ENCODE results near the gene CHAF1A. TPM values are rescaled to one million over a fixed set of nuclear protein-coding genes. Genes with fewer than 3 reads are reported as not detected.

CHAF1A gene
- total RNA-seq, 2 donors from 2014 or later, result 6.0 to 9.5 TPM

DNA sequence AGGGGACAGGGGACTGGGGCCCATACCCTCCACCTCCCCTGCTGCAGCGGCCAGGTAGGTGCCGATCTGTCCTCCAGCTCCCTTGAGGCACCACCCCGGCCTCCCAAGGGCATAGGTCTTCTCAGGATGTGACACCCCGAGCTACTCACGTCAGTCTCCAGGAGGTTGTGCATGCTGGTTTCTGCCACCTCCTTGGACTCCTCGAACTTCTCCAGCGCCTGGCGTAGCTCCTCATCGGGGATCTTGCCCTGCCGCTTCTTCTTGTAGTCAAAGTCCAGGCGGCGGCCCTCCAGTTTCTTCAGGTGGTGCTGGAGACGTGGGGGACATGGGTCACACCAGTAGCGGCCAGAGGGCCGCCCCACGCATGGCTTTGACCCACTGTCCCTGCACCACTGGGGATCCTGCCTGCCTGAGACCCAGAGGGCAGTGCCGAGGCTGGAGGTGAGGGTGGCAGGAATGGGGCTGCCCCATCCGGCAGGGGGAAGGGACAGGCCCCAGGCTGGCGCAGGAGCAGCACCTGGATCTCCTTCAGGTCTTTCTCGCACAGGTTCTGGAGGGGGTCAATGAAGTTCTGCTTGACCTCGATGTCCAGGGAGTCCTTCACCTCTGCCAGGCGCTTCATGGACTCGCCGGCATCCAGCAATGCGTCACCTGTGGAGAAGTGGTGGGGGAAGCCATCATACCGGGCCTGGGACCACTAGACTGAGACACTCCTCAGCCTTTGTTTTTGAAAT is 38.7 kb upstream of the CHAF1A start:
- no peak for DNase-seq (ENCODE audit: low spot score)
- intact Hi-C loops (cut with DNase I), result loop anchor here in 1 of 2 donors (5.0 kb wide), 1 partner anchor 34 kb away; no protein-coding TSS in a partner anchor

DNA sequence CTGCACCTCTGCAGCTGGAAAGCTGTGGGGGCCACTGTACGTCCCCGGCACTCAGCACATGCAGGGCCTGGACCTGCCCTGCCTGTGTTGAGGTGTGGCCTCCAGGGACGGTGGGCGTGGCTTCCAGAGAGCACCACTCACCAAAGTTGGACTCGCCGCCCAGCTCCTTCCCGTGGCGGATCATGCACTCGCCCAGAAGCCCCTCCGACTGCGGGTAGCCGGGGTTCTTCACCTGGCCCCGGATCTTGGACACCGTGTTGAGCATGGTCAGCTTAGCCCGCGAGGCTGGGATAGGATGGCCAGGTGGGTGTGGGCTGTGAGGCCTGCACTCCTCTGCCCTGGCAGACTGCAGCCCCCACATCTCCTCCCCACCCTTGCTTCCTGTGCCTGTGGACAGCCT is 37.1 kb upstream of the CHAF1A start:
- DNase-seq (ENCODE audit: low spot score), result no peak
- intact Hi-C loops (cut with DNase I), result no loop called here

DNA sequence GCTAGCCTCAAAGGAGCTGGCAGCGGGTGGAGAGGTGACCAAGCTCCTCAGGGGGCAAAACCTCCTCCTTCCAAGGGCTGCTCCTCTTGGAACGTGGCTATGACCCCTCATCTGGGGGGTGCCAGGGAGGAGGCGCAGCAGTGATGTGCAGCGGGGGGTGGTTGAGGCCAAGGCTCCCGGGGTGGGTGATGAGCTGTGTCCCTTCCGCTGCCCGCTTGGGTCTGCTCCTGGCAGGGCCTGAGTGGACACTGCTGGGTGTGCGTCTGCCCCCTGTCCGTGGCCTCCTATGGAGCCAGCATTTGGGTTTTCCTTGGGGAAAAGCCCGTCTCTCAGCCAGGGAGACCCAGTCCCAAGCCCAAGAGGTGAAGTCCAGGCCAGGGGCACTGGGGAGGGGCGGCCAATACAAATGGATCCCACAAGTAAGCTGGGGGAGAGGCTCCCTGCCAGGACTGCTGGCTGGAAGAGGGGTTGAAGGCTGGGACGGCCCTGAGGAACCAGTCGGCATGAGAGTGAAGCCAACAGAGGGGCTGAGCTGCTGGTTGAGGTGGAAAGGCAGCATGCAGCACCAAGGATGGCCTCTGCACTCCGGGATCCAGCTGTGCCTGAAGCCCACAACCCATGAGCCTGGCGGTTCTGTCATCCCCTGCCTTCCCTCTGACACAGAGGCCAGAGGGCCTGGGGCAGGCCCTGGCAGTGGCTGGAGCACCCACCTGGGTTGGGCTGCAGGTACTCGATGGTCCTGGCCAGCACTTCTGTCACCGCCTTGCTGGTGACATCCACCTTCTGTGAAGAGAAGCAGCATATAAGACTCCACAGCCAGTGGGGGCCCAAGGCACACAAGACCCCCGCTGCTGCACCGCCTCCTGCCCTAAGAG is 36.4 kb upstream of the CHAF1A start:
- peak; percentile 70 for DNase-seq (ENCODE audit: low spot score)
- intact Hi-C loops (cut with DNase I), result no loop called here

DNA sequence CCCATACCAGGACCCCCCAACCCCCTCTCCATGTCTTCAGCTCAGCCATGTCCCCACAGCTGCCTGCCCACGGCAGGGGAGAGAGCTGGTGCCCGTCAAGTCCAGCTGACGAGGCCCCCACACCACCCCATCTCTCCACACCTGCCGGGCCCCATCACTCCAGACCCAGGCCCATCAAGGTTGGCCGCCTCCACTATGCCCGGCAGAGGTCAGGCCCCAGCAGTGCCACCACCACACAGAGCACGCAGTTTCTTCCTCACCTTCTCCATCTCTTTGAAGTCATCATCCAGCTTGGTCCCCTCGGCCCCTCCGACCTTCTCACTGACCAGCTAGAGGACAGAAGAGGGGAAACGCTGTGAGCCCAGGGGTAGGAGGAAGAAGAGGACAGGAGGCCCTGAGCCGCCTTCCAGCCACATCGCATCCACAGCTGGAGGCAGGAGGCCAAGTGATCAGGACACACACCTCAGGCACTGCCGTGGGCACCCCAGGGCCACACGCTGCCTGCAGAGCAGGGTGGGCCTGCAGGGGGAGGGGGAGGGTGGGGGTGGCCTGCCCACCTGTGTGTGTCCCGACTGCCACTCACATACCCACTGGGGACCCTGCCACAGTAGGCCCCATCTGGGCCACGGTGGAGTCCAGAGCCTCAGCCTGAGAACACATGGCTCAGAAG is 35.6 kb upstream of the CHAF1A start:
- peak; percentile 77 for DNase-seq (ENCODE audit: low spot score)
- intact Hi-C loops (cut with DNase I), result no loop called here

DNA sequence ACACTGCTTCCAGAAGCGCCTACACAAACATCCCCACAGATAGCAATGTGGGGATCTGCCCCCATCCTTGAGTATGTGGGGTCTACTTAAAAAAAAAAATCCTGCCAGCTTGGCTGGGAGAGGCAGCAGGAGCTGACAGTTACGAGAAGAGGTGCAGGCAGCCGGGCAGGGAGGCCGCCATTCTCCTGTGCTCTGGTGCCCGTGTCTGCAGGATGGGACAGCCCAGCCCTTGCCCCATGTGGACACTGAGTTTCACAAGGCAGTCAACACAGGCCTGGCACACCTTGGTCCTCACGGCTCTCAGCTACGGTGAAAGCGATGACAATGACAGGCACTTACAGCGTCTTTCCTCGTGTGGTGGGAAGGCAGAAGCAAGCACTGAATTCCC is 35.1 kb upstream of the CHAF1A start:
- no peak for DNase-seq (ENCODE audit: low spot score)
- intact Hi-C loops (cut with DNase I), result no loop called here

DNA sequence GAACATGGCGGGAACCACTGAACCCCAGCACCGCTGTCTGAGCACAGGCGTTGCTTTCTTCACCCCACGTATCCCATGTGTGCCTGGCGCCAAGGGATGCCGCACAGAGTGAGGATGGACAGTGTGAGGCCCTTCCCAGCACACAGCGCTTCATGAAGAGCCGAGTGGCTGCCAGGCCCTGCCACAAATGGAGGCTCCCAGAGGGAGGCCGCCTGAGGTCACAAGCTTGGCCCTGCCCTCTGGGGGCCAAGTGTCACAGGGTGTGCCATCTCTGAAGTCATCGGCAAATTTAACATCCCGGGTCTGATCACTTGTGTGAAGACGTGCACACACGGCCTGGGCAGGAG is 34.7 kb upstream of the CHAF1A start:
- peak; percentile 79 for DNase-seq (ENCODE audit: low spot score)
- intact Hi-C loops (cut with DNase I), result no loop called here

DNA sequence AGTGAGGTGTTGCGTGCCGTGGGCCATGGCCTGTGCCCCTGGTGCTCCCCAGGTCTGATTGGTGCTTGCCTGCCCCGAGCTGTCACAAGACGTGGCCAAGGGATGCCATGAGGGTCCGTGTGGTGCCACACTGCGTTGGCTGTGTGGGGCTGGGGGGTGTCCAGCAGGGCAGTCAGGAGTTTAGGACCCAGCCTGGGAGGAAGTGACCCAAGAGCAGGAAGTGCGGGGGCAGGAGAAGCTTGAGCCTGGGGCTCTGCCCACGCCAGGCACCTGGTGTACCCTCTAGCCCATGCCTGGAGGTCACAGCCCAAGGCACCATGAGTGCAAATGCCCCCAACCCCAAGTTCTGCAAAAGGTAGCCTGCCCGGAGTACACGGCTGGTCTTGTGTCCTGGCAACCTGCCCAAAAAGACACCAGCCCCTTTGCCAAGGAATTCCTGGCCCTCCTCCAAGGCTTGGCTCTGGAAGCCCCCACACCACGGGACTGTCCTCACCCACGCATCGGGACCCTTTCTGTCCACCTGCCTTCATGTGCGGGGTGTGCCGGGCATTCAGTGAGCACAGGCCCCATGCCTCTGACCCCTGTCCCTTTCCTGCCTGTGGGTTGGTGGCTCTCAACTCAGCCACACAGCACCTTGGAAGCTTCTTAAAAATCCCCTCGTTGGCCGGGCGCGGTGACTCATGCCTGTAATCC is 34.2 kb upstream of the CHAF1A start:
- DNase-seq (ENCODE audit: low spot score), result peak; percentile 78
- intact Hi-C loops (cut with DNase I), result no loop called here

DNA sequence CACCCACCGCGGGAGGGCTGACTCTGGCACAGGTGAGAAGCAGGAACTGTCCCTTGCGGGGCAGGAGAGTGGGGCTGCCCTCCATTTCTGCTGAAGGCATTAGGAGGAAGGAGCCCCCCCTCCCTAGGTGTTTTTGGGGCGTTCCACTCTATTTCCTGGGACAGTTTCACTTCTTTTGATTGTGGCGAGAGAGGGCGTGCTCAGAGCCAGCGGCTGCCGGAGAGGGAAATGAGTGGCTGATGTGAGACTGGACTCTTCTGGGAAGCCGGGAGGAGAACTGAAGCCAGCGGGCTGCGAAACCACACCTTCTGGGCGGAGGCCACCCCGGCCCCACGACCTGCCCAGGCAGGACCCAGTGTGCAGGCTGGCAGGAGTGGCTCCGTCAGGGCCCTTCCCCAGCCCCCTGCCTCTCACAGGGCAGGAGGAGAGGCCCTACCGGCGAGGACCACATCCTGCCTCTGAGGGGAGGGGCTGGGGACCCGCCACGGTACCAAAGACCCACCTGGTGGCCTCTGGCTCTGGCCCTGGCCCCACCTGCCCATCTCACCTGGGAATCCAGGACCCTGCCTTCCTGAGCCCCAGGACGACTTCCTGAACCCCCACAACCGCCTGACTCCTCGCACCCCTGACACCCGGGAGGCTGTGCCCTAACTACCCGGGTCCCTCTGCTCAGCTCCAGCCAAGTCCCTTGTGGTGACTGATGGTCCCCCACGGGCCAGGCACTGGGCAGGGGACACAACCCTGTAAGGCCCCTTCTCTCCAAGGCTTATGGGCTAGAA is 33.1 kb upstream of the CHAF1A start:
- intact Hi-C loops (cut with DNase I), result no loop called here
- DNase-seq (ENCODE audit: low spot score), result peak; percentile 91

DNA sequence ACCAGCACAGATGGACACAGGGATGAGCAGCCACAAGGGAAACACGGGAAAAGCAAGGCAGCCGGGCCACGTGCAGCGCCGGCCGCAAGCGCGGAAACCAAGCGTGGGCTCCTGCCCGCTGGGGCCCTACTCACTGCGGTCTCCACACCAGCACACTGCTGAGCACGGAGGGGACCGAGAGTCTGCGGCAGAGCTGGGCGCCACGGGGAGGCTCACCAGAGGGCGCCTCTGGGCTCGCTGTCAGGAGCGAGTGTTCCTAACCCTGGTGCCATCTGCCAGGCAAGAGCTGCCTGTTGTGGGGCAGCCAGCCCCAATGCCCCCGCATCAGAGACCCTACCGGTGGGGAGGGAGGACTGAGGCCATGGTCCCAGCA is 32.6 kb upstream of the CHAF1A start:
- peak; percentile 88 for DNase-seq (ENCODE audit: low spot score)

DNA sequence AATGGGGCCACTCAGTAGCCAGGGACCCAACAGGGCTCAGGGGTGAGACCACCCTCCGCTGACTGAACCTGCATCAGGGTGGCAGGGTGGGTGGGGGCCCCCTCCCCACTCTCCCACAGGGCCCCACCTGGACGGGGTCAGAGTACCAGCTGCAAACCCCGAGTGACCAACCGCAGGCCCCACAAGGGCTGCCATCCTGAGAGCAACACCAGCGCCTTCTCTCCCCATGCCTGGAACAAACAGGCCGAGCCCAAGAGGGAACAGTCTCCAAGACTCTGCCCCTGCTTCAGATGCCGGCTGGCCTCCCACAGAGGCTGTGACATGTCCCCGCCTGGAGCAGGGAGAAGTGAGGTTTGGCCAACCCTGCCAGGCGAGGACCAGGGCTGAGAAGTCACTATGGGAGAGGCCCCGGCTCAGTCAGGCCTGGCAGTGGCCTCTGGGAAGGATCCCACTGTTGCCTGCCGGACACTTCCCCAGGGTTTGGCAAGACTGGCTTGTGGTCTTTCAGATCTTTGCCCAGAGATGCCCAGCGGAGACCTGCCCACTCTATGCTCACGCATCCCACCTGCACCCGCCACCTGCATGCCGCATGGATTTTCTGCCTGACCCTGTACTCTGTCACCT is 31.9 kb upstream of the CHAF1A start:
- intact Hi-C loops (cut with DNase I), result no loop called here
- DNase-seq (ENCODE audit: low spot score), result no peak

More for the DNA sequence above, 32.6 kb upstream of the CHAF1A start:
- intact Hi-C loops (cut with DNase I), result no loop called here

DNA sequence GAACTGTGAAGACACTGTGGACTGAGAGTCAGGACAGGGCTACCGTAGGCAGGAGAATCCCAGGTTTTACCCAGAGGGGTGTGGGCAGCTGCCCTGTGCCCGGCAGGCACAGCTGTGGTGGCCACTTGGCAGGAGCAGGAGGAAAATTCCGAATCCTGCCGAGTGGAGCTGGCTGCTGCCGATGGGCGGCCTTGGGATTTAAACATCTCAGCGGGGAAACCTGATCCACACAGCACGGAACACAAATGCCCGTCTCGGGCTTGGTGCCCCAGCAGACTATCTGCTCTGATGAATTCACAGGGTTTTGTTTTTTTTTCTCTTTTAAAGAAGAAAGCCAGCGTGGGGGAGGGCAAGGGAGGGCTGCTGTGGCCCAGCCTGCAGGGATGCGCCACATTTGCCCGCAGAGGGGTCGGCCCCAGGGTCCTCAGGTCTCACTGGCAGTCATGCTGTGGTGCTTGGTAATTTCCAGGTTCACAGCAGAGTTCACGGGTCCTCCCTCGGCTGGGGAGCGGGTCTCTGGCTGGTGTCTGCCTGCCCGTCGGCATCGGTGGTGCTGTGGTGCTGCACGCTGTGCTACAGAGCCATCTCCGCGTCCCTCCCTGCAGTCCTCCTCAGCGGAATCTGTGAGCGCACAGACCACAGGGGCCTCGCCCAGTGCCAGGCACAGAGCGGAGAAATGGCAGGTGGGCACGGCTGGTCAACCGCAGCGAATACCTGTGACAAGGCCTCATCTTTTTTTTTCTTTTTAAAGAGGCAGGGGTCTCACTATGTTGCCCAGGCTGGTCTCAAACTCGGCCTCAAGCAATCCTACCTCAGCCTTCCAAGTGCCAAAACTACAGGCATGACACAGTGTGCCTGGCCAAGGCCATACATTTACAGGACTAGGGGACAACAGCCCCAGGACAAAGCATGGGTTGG is 30.9 kb upstream of the CHAF1A start:
- peak; percentile 78 for DNase-seq (ENCODE audit: low spot score)
- intact Hi-C loops (cut with DNase I), result loop anchor here in 1 of 2 donors (2.0 kb wide), 1 partner anchor 27 kb away; no protein-coding TSS in a partner anchor

DNA sequence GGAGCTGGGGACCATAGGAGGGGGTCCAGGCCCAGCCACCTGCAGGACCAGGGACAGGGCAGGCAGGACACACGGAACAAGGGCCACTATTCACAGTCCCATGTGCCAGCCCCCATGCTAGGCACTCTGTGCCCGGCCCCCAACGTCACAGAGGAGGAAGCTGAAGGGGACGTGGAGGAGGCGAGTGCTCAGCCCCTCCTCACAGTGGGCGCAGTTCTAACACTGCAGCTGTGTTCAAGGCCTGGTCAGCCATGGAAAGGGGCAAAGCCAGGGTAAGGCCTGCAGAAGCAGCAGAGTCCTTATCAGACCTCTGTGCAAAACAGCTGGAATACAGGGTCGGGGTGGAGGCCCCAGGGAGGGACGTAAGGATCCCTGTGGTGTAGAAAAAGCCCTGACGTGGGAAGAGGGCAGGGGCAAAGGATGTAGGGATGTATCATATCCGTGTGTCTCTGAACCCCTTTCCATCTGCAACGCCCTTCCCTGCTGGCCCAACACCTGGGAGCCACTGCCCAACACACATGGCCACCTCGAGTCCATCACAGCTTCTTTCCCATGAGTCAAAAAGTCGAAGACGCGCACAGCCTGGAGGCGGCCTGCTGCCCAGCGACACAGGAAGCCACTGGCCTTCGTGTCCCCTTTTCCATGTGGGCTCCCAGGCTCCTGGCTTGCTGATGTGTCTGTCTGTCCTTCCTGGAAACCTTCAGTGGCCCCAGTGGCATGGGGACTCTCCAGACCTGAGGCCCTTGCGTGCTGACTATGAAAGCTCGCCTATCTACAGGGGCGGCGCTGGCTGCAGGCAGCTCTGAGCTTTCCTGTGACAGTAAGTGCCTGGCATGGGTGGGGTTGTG is 30.1 kb upstream of the CHAF1A start:
- DNase-seq (ENCODE audit: low spot score), result no peak
- intact Hi-C loops (cut with DNase I), result loop anchor here in 1 of 2 donors (2.0 kb wide), 1 partner anchor 28 kb away; no protein-coding TSS in a partner anchor

DNA sequence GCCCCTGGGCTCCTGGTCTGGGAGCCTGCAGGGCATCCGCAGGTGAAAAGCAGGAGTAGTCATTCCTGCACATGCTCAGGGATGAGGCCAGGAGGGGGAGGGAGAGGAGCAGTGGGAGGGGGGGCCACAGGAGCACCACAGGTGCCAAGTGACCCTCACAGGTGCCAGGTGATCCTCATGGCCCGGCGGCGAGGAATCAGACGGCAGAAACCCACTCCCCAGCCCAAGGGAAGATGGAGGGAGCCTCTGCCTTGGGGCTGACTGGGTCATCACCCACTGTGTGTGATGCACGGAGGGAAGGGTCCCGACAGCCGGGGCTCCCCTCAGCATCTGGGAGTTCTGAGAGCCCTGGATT is 29.4 kb upstream of the CHAF1A start:
- DNase-seq (ENCODE audit: low spot score), result no peak
- intact Hi-C loops (cut with DNase I), result loop anchor here in 1 of 2 donors (2.0 kb wide), 1 partner anchor 28 kb away; no protein-coding TSS in a partner anchor

DNA sequence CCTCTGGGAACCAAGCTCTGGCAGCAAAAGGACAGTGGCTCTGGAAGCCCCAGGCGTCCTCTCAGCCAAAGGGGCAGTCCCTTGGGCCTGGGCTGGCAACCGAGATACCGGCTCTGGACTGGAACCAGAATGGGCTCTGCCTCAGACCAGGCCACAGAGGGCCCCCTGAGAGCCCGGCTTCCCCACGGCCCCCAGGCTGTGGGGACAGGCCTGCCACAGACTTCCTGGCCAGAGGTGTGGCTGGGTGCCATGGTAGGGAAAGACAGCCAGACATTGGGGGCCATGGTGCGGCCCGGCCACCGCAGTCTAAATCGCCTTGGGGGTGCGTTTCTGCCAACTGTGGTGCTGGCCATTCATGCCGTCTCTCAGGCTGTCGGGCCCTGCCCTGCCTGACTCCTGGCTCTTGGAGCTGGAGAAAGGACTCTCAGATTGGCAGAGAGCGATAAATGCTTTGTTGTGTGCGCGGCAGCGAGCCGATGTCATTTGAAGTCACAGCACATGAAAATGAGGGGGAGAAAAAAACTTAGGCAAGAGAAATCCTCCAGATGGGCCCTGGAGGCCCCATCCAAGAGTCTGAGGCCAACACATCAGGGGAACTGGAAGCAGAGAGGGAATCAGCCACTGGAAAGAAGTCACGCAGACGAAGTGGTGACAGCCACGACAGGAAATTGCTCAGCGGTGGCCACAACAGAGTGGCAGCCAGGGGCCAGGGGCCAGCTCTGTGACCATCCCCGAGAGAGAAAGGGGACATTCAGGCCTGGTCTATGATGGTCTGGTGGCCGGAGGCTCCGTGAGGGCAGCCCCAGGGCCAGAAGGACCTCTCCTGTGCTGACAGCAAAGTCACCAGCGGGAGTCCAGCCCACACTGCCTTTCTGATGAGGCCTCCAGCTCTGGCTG is 28.6 kb upstream of the CHAF1A start:
- DNase-seq (ENCODE audit: low spot score), result peak; percentile 86
- intact Hi-C loops (cut with DNase I), result loop anchor here in 1 of 2 donors (2.0 kb wide), 1 partner anchor 29 kb away; no protein-coding TSS in a partner anchor

DNA sequence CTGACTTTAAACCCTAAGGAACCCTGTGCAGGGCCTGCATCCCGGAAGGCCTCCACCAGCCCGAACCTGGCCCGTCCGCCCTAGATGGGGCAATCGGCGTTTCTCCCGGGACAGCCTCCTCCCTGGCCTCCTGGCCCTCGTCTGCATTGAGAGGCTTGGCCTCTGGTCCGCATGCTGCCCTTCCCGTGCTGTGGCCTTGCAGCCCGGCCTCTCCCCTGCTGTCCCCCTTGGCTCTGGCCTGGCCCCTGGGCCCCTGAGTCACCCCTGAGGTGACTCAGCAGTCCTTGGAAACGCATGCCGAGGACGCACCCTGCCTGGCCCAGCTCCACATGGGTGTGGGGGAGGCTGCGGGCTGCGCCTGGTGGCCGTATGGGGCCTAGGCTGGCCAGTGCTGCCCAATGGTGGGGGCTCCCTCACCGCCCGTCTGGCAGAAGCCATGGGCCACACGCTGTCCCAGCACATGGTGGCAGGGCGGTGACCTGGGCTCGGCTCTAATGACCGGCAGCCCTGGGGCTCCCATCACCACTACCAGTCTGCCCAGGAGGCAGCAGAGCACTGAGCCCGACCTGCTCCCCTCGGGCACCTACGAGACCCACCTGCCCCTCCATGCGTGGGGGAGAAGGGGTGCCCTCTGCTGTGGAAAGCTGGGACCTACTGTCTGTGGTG is 27.8 kb upstream of the CHAF1A start:
- intact Hi-C loops (cut with DNase I), result no loop called here
- peak; percentile 96 for DNase-seq (ENCODE audit: low spot score)

All from posterior vena cava (tissue), 2 donors.